ENCODE measurements around the gene ATAD3A.

GRCh38 chr1:1463312-1463711 is 48.6 kb upstream of the ATAD3A start:
- TF ChIP-seq BHLHE40 (IDR thresholded peaks at IDR 0.05; ENCODE audit: low read depth, low read length) = no peak
- no peak for TF ChIP-seq CTCF (conservative IDR thresholded peaks at IDR 0.05; ENCODE audit: low read depth, low read length)
- TF ChIP-seq RAD21 (IDR thresholded peaks at IDR 0.05; ENCODE audit: low read length) = no peak
- no peak for TF ChIP-seq POLR2A (IDR thresholded peaks at IDR 0.05; ENCODE audit: low read depth, low read length)
- no peak for TF ChIP-seq USF2 (IDR thresholded peaks at IDR 0.05; ENCODE audit: low read depth, low read length)
- TF ChIP-seq MAFK (IDR thresholded peaks at IDR 0.05; ENCODE audit: low read depth, low read length) = no peak
- TF ChIP-seq FOS (IDR thresholded peaks at IDR 0.05; ENCODE audit: low read depth, low read length) = no peak
- TF ChIP-seq NFE2L2 (IDR thresholded peaks at IDR 0.05; ENCODE audit: low read depth, low read length) = no peak
- no peak for TF ChIP-seq CHD1 (IDR thresholded peaks at IDR 0.05; ENCODE audit: low read depth, low read length)
- TF ChIP-seq ELK1 (IDR thresholded peaks at IDR 0.05; ENCODE audit: borderline replicate concordance, low read depth, low read length) = no peak
- TF ChIP-seq SMC3 (IDR thresholded peaks at IDR 0.05; ENCODE audit: low read depth, low read length) = no peak
- no peak for TF ChIP-seq CEBPB (IDR thresholded peaks at IDR 0.05; ENCODE audit: low read depth, low read length)
- TF ChIP-seq RFX5 (IDR thresholded peaks at IDR 0.05; ENCODE audit: low read depth, low read length) = no peak

Measured in IMR-90 (cell line).